ENCODE measurements around the gene SLC66A3. TPM values are rescaled to one million over a fixed set of nuclear protein-coding genes. Genes with fewer than 3 reads are reported as not detected.
A peak's percentile ranks its signal among the peaks of the same experiment; 100 is the strongest.

The SLC66A3 gene
- total RNA-seq: 6.0 to 7.3 TPM (median 6.3 TPM) in 3 replicates

- peak in 1 of 2 experiments; percentile 93 for DNase-seq (ENCODE audit: low spot score in 2 of 2, unreplicated experiment in 2 of 2)
- no peaks in the 10 kb centered on the region for H3K9me3 Mint-ChIP-seq
- no peak for TF ChIP-seq CTCF (IDR thresholded peaks at IDR 0.05; ENCODE audit: unreplicated experiment)
- H3K36me3 Mint-ChIP-seq: no peaks in the 10 kb centered on the region
- peak within 1 kb of the TSS; percentile 69 for H3K4me3 Mint-ChIP-seq
- peaks cover 5% of the 10 kb centered on the region for H3K4me1 Mint-ChIP-seq
- H3K27me3 Mint-ChIP-seq (ENCODE audit: low read depth): peaks cover 46% of the 10 kb centered on the region
- peak within 1 kb of the TSS; percentile 82 for H3K27ac Mint-ChIP-seq
Observed at GRCh38 chr2:11155381-11156035, at the start of gene SLC66A3. Gene SLC66A3 (plus strand): TSS chr2:11155467. CDS start chr2:11155547, 80 bp downstream.

- Mint-ChIP-seq H3K36me3 (no peaks in the 10 kb centered on the region), H3K4me1 (no peaks in the 10 kb centered on the region), H3K27ac (no peak overlapping the region), H3K27me3 (ENCODE audit: low read depth) (peaks cover 14% of the 10 kb centered on the region), H3K9me3 (peaks cover 10% of the 10 kb centered on the region), H3K4me3 (no peak overlapping the region)
- no peak for DNase-seq (ENCODE audit: low spot score in 2 of 2, unreplicated experiment in 2 of 2)
- TF ChIP-seq CTCF (IDR thresholded peaks at IDR 0.05; ENCODE audit: unreplicated experiment): no peak
Observed at GRCh38 chr2:11109002-11109401, 46.3 kb upstream of the SLC66A3 start.

GRCh38 chr2:11112870-11113428, 42.3 kb upstream of the SLC66A3 start:
- Mint-ChIP-seq H3K9me3 (peaks cover 10% of the 10 kb centered on the region), H3K4me1 (no peaks in the 10 kb centered on the region), H3K36me3 (no peaks in the 10 kb centered on the region), H3K27ac (no peak overlapping the region), H3K27me3 (ENCODE audit: low read depth) (peaks cover 24% of the 10 kb centered on the region), H3K4me3 (no peak overlapping the region)
- TF ChIP-seq CTCF (IDR thresholded peaks at IDR 0.05; ENCODE audit: unreplicated experiment): no peak
- DNase-seq (ENCODE audit: low spot score in 2 of 2, unreplicated experiment in 2 of 2): no peak

GRCh38 chr2:11117776-11118175, 37.5 kb upstream of the SLC66A3 start:
- peaks cover 3% of the 10 kb centered on the region for H3K9me3 Mint-ChIP-seq
- no peaks in the 10 kb centered on the region for H3K36me3 Mint-ChIP-seq
- no peak for DNase-seq (ENCODE audit: low spot score in 2 of 2, unreplicated experiment in 2 of 2)
- peaks cover 17% of the 10 kb centered on the region for H3K27me3 Mint-ChIP-seq (ENCODE audit: low read depth)
- H3K4me3 Mint-ChIP-seq: no peak overlapping the region
- H3K27ac Mint-ChIP-seq: no peak overlapping the region
- no peak for TF ChIP-seq CTCF (IDR thresholded peaks at IDR 0.05; ENCODE audit: unreplicated experiment)
- peaks cover 13% of the 10 kb centered on the region for H3K4me1 Mint-ChIP-seq

- TF ChIP-seq CTCF (IDR thresholded peaks at IDR 0.05; ENCODE audit: unreplicated experiment): no peak
- peaks cover 1% of the 10 kb centered on the region for H3K9me3 Mint-ChIP-seq
- no peaks in the 10 kb centered on the region for H3K36me3 Mint-ChIP-seq
- H3K27me3 Mint-ChIP-seq (ENCODE audit: low read depth): peaks cover 14% of the 10 kb centered on the region
- no peak overlapping the region for H3K4me3 Mint-ChIP-seq
- no peak for DNase-seq (ENCODE audit: low spot score in 2 of 2, unreplicated experiment in 2 of 2)
- peaks cover 13% of the 10 kb centered on the region for H3K4me1 Mint-ChIP-seq
- H3K27ac Mint-ChIP-seq: no peak overlapping the region
Observed at GRCh38 chr2:11118761-11119160, 36.5 kb upstream of the SLC66A3 start.

Data from mesothelial cell of epicardium (in vitro differentiated cells).